NK-92 treated with Interleukin-12 subunit alpha and Interleukin-12 subunit beta, amount 100 ng/mL, for 24 hours (cell line): Measurements from ENCODE around the gene PAX3.

Experiments used
- DNase-seq: peaks from one replicate; lab custom pipeline; 2025; lab: John Stamatoyannopoulos, UW

Gene PAX3

DNA sequence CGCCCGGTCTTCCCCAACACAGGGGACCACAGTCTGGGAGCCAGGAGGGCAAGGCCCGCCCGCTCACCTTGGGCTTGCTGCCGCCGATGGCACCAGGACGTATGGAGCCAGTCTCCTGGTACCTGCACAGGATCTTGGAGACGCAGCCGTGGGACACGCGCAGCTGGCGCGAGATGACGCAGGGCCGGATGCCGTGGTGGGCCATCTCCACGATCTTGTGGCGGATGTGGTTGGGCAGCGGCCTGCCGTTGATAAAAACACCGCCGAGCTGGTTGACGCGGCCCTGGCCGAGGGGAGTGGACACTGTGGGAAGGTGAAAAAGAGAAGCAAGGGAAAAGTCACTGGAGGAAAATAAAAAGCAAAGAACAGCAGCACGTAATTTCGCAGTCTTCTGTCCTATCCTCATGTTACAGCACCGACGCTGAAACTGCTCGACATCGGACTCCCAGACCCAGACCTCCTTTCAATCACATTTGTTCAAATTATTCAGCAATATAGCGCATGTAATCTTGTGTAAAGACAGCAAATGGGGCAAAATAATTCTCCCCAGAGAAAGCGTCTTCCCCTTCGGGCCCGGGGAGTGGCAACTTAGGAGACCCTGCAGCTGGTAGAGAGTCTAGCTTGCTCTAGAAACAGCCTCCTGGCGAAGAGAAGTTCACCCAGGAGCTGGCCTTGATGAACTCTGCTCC lies 1.7 kb downstream of the PAX3 start:
- DNase-seq = no peak

- no peak for DNase-seq
Observed at GRCh38 chr2:222296311-222296741, 2.5 kb downstream of the PAX3 start.

GRCh38 chr2:222295368-222296062 lies 3.3 kb downstream of the PAX3 start:
- DNase-seq = no peak

- DNase-seq = no peak
Observed at GRCh38 chr2:222294996-222295367, 3.8 kb downstream of the PAX3 start.

- DNase-seq = no peak
Observed at GRCh38 chr2:222293660-222294630, 4.9 kb downstream of the PAX3 start.

DNA sequence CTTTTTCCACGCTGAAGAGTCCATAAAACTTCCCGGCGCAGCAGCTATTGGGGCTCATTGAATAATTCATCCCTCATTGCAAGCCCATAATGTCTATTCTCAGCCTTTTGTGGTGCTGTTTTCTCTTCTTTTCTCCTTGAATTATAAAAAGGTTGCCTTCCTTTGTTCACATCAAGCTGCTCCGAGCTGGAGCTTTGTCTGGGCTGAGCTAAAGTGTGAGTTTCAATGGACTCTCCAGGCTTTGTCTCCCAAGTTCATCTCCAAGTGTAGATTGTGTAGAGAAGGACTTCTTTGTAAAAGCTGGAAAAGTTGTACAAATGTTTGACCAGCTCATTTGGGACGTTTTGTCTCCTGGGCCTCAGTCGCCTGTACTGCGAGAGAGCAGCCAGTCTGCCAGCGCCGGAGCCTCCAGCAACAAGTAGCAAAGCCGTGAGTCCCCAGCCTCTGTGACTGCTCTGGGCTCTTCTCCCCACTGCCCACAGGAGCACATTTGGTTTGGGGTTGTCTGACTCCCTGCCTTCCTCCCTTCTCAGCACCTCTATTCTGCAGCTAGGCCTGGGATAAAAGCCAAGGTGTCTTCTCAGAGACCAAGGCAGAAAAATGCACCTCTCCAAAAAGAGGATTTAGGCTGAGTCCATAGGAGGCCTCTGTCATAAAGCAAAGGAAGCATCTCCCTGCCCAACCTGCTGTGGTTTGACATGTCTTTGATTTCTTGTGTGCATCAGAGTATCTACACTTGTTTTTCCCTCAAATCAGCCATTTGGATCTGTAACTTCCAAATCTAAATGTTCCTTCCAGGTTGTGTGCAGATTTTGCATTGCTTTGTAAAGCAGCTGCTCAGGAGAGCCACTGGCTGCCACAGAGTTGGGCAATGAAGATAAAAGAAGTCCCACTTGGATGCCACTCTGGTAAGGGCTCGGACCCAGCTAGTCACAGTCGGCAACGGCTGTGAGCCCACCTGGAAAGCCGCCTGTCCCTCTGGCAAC lies 6.4 kb downstream of the PAX3 start:
- no peak for DNase-seq

DNA sequence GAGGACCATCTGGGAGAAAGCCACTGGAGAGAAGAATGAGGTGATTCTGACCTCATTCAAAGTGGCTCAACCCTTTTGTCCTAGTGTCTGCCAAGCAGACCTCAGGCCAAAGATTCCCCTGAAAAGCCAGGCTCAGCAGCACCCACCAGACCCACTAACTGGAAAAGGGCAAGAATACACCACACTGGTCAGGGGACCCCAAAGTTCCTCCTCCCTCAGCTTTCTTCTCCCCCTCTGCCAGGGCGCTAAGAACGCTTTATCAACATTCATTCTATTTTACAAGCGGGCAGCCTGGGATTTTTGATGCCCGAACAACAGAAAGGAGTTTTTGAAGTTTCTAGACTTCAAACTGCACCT lies 7.3 kb downstream of the PAX3 start:
- no peak for DNase-seq

DNA sequence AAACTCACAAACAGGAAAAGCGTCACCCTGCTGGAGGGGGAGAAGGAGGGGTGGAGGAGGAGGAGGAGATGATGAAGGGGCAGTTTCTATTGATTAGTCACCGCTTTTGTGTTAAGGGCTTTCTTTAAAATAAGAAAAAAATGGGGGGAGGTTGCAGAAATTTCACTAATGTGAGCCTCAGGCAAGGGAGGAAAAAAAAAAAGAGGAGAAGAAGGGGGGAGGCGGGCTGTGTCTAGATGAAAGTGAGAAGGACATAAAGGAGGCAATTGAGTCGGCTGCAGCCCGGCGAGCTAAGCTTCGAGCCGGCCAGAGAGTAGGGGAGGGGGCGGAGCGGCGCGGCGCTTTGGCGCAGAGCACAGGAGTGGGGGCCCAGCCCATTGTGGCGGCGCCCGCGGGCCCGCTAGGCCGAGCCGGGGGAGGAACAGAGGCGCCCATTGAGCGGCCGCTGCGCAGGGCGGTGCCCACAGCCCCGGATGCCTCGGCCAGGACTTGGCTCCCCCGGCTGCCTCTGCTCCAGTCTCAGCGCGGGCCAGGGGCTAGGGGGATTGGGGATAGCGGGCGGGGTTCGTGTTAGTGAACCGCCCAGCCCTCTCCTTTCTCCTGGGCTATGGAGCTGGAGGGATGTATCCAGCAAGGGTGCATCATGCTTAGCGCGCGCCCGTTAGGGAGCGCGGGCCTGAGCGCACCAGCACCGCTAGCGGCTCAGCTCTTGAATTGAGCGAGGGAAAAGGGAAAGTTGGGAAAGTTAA lies 7.9 kb downstream of the PAX3 start:
- no peak for DNase-seq

DNA sequence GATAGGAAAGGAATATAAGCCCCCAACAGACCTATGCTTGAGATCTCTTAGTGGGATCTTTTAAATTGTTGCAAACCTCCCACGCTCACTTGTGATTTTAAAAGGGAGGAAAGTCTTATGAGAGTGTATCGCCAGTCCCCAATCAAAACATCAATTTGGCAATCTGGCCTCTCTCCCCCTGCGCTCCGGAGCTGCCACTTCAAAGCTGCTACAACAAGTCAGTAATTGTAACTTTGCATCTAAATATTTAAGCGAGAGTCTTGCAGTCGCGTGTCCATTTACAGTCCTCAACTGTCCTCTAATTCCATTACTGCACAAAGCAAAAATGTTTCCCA lies 8.4 kb downstream of the PAX3 start:
- DNase-seq = no peak

DNA sequence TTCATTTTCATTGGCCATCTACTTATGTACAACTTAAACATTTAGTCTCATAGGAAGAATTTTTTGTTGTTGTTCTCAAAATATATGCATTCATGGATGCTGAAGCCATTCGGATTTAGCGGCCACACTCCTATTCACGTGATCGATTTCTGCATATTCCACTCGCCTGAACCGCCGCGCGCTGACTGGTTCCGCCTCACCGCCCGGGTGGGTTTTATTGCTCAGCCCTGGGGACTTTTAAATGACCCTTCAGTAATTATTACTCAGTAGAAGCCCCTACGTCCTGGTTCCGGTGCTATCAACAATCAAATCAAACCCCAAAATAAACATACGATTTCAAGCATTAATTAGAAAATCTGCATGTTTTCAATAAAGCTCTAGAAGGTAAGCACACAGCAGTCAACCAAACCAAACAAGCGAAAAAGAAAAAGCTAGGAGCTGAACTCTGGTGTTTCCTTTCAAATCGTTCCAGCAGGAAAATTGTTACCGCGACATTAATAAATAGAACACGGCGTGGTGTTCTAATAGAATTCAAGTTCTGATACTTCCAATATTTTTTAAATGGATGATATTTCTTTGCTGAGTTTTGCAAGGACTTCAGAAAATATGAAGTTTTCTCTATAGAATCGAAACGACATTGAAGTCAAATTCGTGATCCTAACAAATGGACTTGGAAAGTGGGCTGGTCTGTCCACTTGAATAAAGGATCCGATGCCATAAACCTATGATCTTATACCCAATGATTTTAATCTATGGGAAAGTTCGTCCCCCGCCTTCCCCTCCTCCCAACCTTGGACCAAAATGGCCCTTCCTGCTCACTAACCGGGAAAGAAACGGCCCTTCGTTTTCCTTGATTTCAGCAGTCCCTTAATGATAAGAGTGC lies 9.3 kb downstream of the PAX3 start:
- DNase-seq = no peak

DNA sequence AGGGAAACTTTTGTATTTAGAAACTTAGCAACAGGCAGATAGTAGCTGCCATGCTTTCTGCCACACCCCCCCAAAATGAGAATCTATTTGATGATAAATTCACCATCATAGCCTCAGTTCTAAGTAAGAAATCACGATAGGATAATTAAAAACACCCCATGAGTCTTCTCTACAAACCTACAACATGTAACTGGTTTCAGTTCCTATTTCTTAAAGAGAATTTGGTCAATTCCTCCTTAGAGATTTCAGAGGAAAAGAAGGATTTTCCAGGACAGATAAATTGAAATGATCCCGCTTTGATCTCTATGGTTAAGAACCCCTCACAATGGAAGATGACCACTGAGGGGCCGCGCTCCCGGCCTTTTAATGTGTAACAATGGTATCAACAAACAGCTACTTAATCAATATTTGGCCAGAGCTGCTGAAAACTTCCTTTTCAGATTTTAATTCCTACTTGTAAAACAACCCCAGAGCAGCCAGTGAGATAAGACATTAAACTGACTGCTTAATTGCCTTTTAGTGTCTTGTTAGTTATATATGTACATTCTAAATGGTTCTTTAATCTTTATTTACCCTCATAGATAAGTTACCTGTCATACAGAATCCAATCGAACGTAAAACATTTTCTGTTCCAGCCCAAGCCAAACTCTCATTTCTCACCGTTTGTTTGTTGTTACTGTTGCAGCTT lies 10.1 kb downstream of the PAX3 start:
- no peak for DNase-seq

DNA sequence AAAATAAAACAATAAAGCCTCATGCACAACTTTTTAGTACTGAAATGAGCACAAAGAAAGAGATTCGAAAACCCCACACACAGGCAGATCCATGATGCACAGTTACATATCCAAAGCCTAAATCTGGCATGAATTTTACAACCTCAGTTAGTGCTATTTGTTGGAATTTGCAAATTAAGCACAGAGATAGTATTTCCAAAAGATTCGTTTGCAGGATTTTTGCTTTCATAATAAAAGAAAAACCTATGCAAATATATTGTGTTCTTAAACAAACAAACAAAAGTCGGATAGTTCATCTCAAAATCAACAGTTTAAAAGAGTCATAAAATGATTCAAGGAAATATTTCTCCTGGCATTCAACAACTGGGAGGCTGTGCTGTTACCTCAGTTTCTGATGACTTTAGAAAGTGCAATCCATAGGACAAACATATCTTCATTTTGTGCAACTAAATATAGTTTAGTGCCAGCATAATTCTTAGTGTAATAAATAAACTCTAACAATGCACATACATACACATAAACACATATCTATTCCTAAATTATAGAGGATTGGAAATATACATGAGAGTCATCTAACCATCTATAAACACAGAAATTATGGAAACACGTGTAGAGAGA lies 10.8 kb downstream of the PAX3 start:
- no peak for DNase-seq

DNA sequence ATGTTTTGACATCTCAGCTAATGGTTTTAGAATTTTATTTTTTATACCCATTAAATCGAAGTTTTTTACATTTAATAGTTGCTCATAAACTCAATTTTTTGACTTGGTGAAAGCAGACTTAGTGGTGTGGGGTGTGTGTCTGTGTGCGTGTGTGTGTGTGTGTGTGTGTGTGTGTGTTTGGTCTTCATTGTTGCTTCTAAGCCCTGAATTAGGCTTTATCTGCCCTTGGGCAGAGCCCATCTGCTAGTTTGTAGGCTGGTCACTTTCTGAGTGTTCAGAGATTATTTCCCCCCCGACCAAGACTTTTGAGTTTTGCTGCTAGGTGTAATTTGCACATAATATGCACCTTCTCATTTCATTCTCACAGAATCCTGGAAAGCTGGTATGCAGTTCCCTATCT lies 14.3 kb downstream of the PAX3 start:
- no peak for DNase-seq

DNA sequence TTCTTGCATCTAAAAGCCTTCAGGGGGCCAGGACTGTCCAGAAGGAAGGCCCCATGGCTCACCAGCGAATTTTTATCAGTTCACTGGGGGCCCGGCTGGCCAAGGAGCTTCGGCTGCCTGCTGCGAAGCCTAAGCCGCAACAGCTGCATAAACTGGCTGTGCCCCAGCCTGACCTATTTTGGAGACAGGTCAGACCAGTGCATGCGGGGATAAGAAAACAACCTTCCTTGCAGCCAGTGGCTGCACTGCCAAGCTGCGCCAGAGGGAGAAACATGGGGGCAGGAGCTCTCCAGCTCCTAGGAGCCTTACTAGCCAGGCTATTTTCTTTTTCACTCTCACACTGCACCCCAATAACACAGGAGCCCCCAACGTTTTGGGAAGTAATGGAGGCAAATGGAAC lies 15.2 kb downstream of the PAX3 start:
- no peak for DNase-seq

- DNase-seq = no peak
Observed at GRCh38 chr2:222281506-222281905, 17.3 kb downstream of the PAX3 start.

GRCh38 chr2:222280795-222281194 lies 18.0 kb downstream of the PAX3 start:
- no peak for DNase-seq

- DNase-seq = no peak
Observed at GRCh38 chr2:222272446-222273015, 26.3 kb downstream of the PAX3 start.

GRCh38 chr2:222271854-222272253 lies 26.9 kb downstream of the PAX3 start:
- no peak for DNase-seq

GRCh38 chr2:222270396-222270795 lies 28.4 kb downstream of the PAX3 start:
- no peak for DNase-seq
